Heart left ventricle (tissue), 16 donors: ENCODE measurements around the gene CRYBG2. TPM values are rescaled to one million over a fixed set of nuclear protein-coding genes. Genes with fewer than 3 reads are reported as not detected.

Source experiments
- ATAC-seq, 4 donors: fragments of 200-7000 bp; cut with Tn5 transposase; one replicate each; pipeline ENCODE4 v1.9.1; 2020 to 2022; ENCODE audit warnings: moderate library complexity in 4 of 4, mild to moderate bottlenecking in 3 of 4, moderate number of reproducible peaks in 1 of 4
- DNase-seq, 5 donors: peaks; one replicate each; pipeline ENCODE4 v3.0.0-alpha.2; 2020
- H3K27ac ChIP-seq, 12 donors: fragments of 200-600 bp; sonication (generic) in 4 of 12; one replicate each; pipeline versions ENCODE4 v1.5.0 to v1.8.0; 2016 to 2022; ENCODE audit warnings: mild to moderate bottlenecking in 2 of 12
- H3K27me3 ChIP-seq, 9 donors: fragments of 200-600 bp; sonication (generic) in 2 of 9; one replicate each; pipeline versions ENCODE4 v1.5.1 to v1.8.0; 2016 to 2022; ENCODE audit warnings: mild to moderate bottlenecking in 3 of 9
- H3K36me3 ChIP-seq, 9 donors: fragments of 200-600 bp; sonication (generic) in 2 of 9; one replicate each; pipeline versions ENCODE4 v1.5.0 to v1.8.0; 2018 to 2022; ENCODE audit warnings: mild to moderate bottlenecking in 2 of 9
- H3K4me1 ChIP-seq, 12 donors: fragments of 200-600 bp; sonication (generic) in 4 of 12; one replicate each; pipeline versions ENCODE4 v1.5.0 to v1.8.0; 2016 to 2022; ENCODE audit warnings: mild to moderate bottlenecking in 3 of 12
- H3K4me3 ChIP-seq, 12 donors: fragments of 200-600 bp; sonication (generic) in 4 of 12; one replicate each; pipeline versions ENCODE4 v1.5.0 to v1.8.0; 2017 to 2022; ENCODE audit warnings: mild to moderate bottlenecking in 9 of 12, moderate library complexity in 4 of 12
- H3K9me3 ChIP-seq, 12 donors: fragments of 200-600 bp; sonication (generic) in 4 of 12; one replicate each; pipeline versions ENCODE4 v1.5.0 to v1.8.0; 2016 to 2022; ENCODE audit warnings: mild to moderate bottlenecking in 1 of 12
- CTCF ChIP-seq, 12 donors: fragments of 200-600 bp; sonication (generic) in 4 of 12; IDR thresholded peaks; one replicate each; pipeline versions ENCODE4 v1.5.0 to v1.8.0; 2018 to 2022; ENCODE audit warnings: antibody characterized with exemption in 12 of 12, mild to moderate bottlenecking in 5 of 12
- POLR2A ChIP-seq, 2 donors: fragments of 450-650 bp; IDR thresholded peaks; one replicate each; pipeline ENCODE4 v1.6.1; 2017; ENCODE audit warnings: antibody characterized with exemption in 2 of 2, mild to moderate bottlenecking in 2 of 2, moderate library complexity in 2 of 2
- WGBS, 4 donors: extraction: QIAGEN DNeasy Blood & Tissue Kit in 2 of 4; methylation state at CpG; one replicate each; pipeline versions ENCODE4 v1.1.5 to v1.1.7; 2013 to 2018; 5-methylcytosine and 5-hydroxymethylcytosine counted together
- intact Hi-C, 10 donors: fragments of 100-400 bp; cut with DNase I; formaldehyde crosslinking; loops; one replicate each; pipeline versions ENCODE4 v1.11.1 to v1.14.2; 2022
- long read RNA-seq, 3 donors: library from polyadenylated mRNA; unstranded; transcript quantifications; one replicate each; pipeline ENCODE4 v2.0.0, GENCODE V29; 2020 to 2021
- polyA plus RNA-seq, 2 donors: library from polyadenylated mRNA; stranded (reverse); fragments of 200-250 nt; gene quantifications; one replicate each; pipeline ENCODE4 v1.2.3, GENCODE V29; 2013
- total RNA-seq, 9 donors: library from RNA; depleted of rRNA in 2 of 9; stranded (reverse); fragments of >200 nt in 2 of 9; fragmentation: NEBNext Ultra II Directional in 3 of 9; extraction: Animal tissue kit (Norgen Biotek cat#: 25700) in 3 of 9; gene quantifications; one replicate each; pipeline versions ENCODE4 v1.1.0 to v1.2.4, GENCODE V29; 2016 to 2023
- donor health status: ischemic (EF 13 %, LVEDD 7.1; RV severe dilation, severe dysfunction).
- donor health status: healthy with polysubstance abuse.
- donor health status: DM: no; HTN: yes; CAD: no.
- donor health status: DM: no; HTN: no; CAD: no.
- donor health status: ischemic (EF 25% LVEDD 6.9; RV normal size, moderate dysfunction).
- donor health status: ischemic (EF 25% LVEDD 5.7; RV mildly dilated, moderate dysfunction).
- donor health status: healthy.
- donor health status: DM: yes; HTN: yes; CAD: no.
- donor health status: ischemic (EF 35%, LVEDD 5.7; RV mildly dilated, moderate dysfunction).
- donor health status: nonischemic (EF 11% LVEDD 7.7; RV severe dilation, severe dysfunction).
- donor health status: DM: yes; HTN: yes; CAD: no.
- donor health status: PGD.
- donor health status: ischemic (EF 29% LVEDD 5.4; RV normal size, mild dysfunction).
- donor health status: nonischemic (EF 23%, LVEDD 6.1; RV moderate dilation, normal function).

The CRYBG2 gene
- under 1 TPM in 2 of 9 donors, not detected in 7; 0.25 to 0.45 TPM for total RNA-seq
- not detected for polyA plus RNA-seq
- long read RNA-seq, donor 1, result 0 reads
- long read RNA-seq, donor 2, result 0 reads
- long read RNA-seq, donor 3, result 0 reads

DNA sequence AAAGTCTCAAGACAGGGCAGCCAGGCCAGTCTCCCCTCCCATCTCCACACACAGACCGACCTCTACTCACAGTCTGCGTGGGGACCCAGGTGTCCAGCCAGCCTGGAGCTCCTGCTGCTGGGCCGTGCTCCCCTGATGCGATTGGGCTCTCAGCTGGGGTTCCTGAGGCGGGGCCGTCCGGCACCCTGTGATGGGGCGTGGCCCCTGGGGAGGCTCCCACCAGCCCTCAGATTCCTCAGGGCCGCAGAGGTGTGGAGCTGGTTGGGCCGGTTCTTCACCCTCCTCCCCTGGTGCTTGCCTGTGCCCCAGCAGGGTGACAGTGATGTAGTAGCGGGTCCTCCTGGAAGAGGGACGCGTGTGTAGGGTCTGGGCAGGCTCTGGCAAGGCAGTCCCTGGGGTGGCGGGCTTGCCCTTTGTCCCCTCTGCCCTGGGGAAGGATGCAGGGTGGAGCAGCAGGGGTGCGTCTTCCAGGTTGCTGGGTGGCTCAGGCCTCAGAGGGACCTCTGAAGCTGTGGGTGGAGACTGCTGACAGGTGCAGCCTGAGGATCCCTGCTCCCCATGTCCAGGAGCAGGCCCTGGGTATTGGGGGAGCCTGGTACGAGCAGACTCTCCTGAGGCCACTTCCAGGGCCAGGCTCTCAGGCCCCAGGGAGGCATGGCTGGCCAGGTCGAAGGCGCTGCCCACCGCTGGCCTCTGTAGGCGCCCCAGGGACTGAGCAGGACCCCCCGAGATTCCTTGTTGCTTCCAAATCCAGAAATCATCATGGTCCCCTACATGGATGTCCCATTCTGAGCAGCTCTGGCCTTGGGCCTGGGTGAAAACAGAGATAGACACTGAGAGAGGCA lies at the start of gene CRYBG2:
TSS of gene CRYBG2 (minus strand) at position 155 of the 845 bp plus-strand sequence. CDS start 7,473 bp downstream, outside the sequence.
- Histone ChIP-seq H3K27ac (no peak within 1 kb of the TSS), H3K4me3 (no peak within 1 kb of the TSS), H3K36me3 (no peaks in the 10 kb centered on the region), H3K9me3 (no peaks in the 10 kb centered on the region), H3K27me3 (peaks cover 0 to 44% (median 9%) of the 10 kb centered on the region in 9 donors), H3K4me1 (peaks cover 0 to 6% (median 0%) of the 10 kb centered on the region in 12 donors)
- intact Hi-C loops, result no loop called here
- 83 to 88% (median 85%) methylated on average over 11 to 21 of the region's 21 CpGs for WGBS, 4 donors
- TF ChIP-seq POLR2A (IDR thresholded peaks at IDR 0.05), result no peak
- TF ChIP-seq CTCF (IDR thresholded peaks at IDR 0.05), result no peak
- ATAC-seq, result no peak
- no peak for DNase-seq

DNA sequence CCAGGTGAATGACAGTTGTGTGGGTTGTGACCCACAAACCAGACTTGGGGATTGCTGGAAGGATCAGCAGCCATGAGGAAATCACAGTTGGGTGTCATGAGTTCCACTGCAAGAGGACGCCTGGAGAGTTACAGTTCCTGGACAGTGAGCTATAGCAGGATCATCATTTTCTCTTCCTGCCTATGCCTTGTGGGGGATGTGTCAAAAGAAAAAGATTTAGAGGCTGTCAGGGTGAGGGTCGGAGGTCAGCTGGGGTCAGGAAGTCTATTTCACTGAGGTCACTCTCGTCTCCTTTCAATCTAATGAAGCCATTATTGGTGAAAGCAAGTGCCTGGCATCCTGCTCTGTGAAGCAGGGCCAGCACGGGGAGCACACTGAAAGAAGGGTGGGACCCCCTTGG lies 49.7 kb upstream of the CRYBG2 start:
- no peak for TF ChIP-seq CTCF (IDR thresholded peaks at IDR 0.05)
- TF ChIP-seq POLR2A (IDR thresholded peaks at IDR 0.05), result no peak
- intact Hi-C loops, result no loop called here
- ATAC-seq, result no peak

GRCh38 chr1:26401891-26402290 lies 48.0 kb upstream of the CRYBG2 start:
- Histone ChIP-seq H3K27ac (no peak overlapping the region), H3K4me3 (no peak overlapping the region), H3K36me3 (no peaks in the 10 kb centered on the region), H3K9me3 (no peaks in the 10 kb centered on the region), H3K4me1 (no peaks in the 10 kb centered on the region), H3K27me3 (peaks cover 0 to 30% (median 5%) of the 10 kb centered on the region in 9 donors)
- intact Hi-C loops, result no loop called here
- 61 to 80% (median 75%) methylated on average over 3 of the region's 3 CpGs for WGBS, 4 donors
- TF ChIP-seq POLR2A (IDR thresholded peaks at IDR 0.05) (no peak), CTCF (IDR thresholded peaks at IDR 0.05) (no peak)
- DNase-seq, result no peak
- ATAC-seq, result no peak

More for the DNA sequence above, 49.7 kb upstream of the CRYBG2 start:
- no peaks in the 10 kb centered on the region for H3K9me3 ChIP-seq
- no peak overlapping the region for H3K4me3 ChIP-seq
- no peak overlapping the region for H3K27ac ChIP-seq
- DNase-seq, result no peak
- peaks cover 0 to 31% (median 5%) of the 10 kb centered on the region in 9 donors for H3K27me3 ChIP-seq
- H3K4me1 ChIP-seq, result peaks cover 0 to under 1% (median 0%) of the 10 kb centered on the region in 12 donors
- H3K36me3 ChIP-seq, result no peaks in the 10 kb centered on the region
- WGBS, 4 donors, result 27 to 48% (median 42%) methylated on average over 3 to 4 of the region's 4 CpGs

- DNase-seq (no peak), ATAC-seq (no peak)
- 75 to 84% (median 80%) methylated on average over 3 of the region's 3 CpGs for WGBS, 4 donors
- TF ChIP-seq POLR2A (IDR thresholded peaks at IDR 0.05) (no peak), CTCF (IDR thresholded peaks at IDR 0.05) (no peak)
- Histone ChIP-seq H3K9me3 (no peaks in the 10 kb centered on the region), H3K4me1 (no peaks in the 10 kb centered on the region), H3K36me3 (no peaks in the 10 kb centered on the region), H3K4me3 (no peak overlapping the region), H3K27me3 (peaks cover 0 to 21% (median 5%) of the 10 kb centered on the region in 9 donors), H3K27ac (no peak overlapping the region)
- intact Hi-C loops, result no loop called here
Measured at GRCh38 chr1:26399034-26399433, 45.1 kb upstream of the CRYBG2 start.
